MCF 10A (cell line): ENCODE results near the gene CRTAC1. TPM values are rescaled to one million over a fixed set of nuclear protein-coding genes. Genes with fewer than 3 reads are reported as not detected.

Source experiments
- BruUV-seq: library from RNA; stranded (reverse); fragments of 400-500 nt; replicated peaks from 2 replicates; lab custom pipeline; 2021; lab: Mats Ljungman, UMichigan
- CTCF ChIA-PET: fragments of 300-600 bp; sonication (Branson Sonifier 250); formaldehyde crosslinking; extraction: SDS; loops from one replicate; lab custom pipeline; 2021; ENCODE audit warnings: antibody characterized with exemption, inconsistent platforms; lab: Yijun Ruan, JAX
- POLR2A ChIA-PET: fragments of 300-600, 350-650 bp; sonication (Branson Sonifier 250); formaldehyde crosslinking; extraction: SDS; loops from one replicate; lab custom pipeline; 2020; ENCODE audit warnings: antibody characterized with exemption, inconsistent platforms; lab: Yijun Ruan, JAX
- DNase-seq: peaks from one replicate; pipeline ENCODE4 v3.0.0-alpha.2; 2018; ENCODE audit not compliant: unreplicated experiment
- H3K27ac Mint-ChIP-seq: one replicate; pipeline ENCODE4 v1.8.0; 2022; ENCODE audit warnings: mild to moderate bottlenecking, low read depth, mixed read lengths; ENCODE audit not compliant: unreplicated experiment
- H3K27me3 Mint-ChIP-seq: one replicate; pipeline ENCODE4 v1.8.0; 2022; ENCODE audit warnings: mixed read lengths; ENCODE audit not compliant: insufficient read depth, unreplicated experiment
- H3K36me3 Mint-ChIP-seq: one replicate; pipeline ENCODE4 v1.8.0; 2022; ENCODE audit warnings: mild to moderate bottlenecking, moderate library complexity, mixed read lengths; ENCODE audit not compliant: insufficient read depth, unreplicated experiment
- H3K4me1 Mint-ChIP-seq: one replicate; pipeline ENCODE4 v1.8.0; 2022; ENCODE audit warnings: mixed read lengths; ENCODE audit not compliant: insufficient read depth, unreplicated experiment
- H3K4me3 Mint-ChIP-seq: one replicate; pipeline ENCODE4 v1.8.0; 2022; ENCODE audit warnings: mild to moderate bottlenecking, moderate library complexity, mixed read lengths; ENCODE audit not compliant: unreplicated experiment
- H3K9me3 Mint-ChIP-seq: one replicate; pipeline ENCODE4 v1.8.0; 2022; ENCODE audit warnings: mixed read lengths; ENCODE audit not compliant: unreplicated experiment
- CTCF ChIP-seq: fragments of 200-600 bp; IDR thresholded peaks from one replicate; pipeline ENCODE4 v1.8.0; 2022; ENCODE audit warnings: antibody characterized with exemption, mild to moderate bottlenecking; ENCODE audit not compliant: unreplicated experiment
- intact Hi-C: fragments of 100-400 bp; cut with micrococcal nuclease; formaldehyde crosslinking; loops from 2 replicates; pipeline ENCODE4 v1.14.1; 2022
- total RNA-seq: library from RNA; stranded (reverse); gene quantifications from 2 replicates; pipeline ENCODE4 v1.2.3, GENCODE V29; 2022

CRTAC1 gene
- total RNA-seq, 1 experiment from 2014 or later = not detected

- POLR2A ChIA-PET = no interaction called here
- intact Hi-C loops = no loop called here
- no TSS peak for BruUV-seq
- Mint-ChIP-seq H3K9me3 (no peaks in the 10 kb centered on the region), H3K27me3 (no peaks in the 10 kb centered on the region), H3K4me3 (no peak overlapping the region), H3K27ac (no peak overlapping the region), H3K36me3 (no peaks in the 10 kb centered on the region), H3K4me1 (no peaks in the 10 kb centered on the region)
- CTCF ChIA-PET = interaction anchor here (0.7 to 1.0 kb wide), 2 partner anchors 31 to 1788 kb away, joined by 3 to 5 read pairs; no protein-coding TSS in a partner anchor
- no peak for TF ChIP-seq CTCF
- DNase-seq = no peak
Measured at GRCh38 chr10:97823734-97824133, 206.7 kb downstream of the CRTAC1 start.

- peak; percentile 79 for DNase-seq
- CTCF ChIA-PET = interaction anchor here (0.6 to 1.4 kb wide), 6 partner anchors 8 to 47 kb away, joined by 3 to 5 read pairs (median 4); no protein-coding TSS in a partner anchor
- no peak overlapping the region for H3K4me3 Mint-ChIP-seq
- intact Hi-C loops = no loop called here
- H3K9me3 Mint-ChIP-seq = no peaks in the 10 kb centered on the region
- H3K4me1 Mint-ChIP-seq = no peaks in the 10 kb centered on the region
- POLR2A ChIA-PET = interaction anchor here (0.6 to 1.3 kb wide), 2 partner anchors 17 to 190 kb away, joined by 3 read pairs; no protein-coding TSS in a partner anchor
- TF ChIP-seq CTCF = no peak
- H3K27ac Mint-ChIP-seq = no peak overlapping the region
- H3K36me3 Mint-ChIP-seq = no peaks in the 10 kb centered on the region
- no peaks in the 10 kb centered on the region for H3K27me3 Mint-ChIP-seq
- BruUV-seq = no TSS peak
Measured at GRCh38 chr10:97822261-97822687, 208.1 kb downstream of the CRTAC1 start.

- Mint-ChIP-seq H3K27me3 (no peaks in the 10 kb centered on the region), H3K27ac (no peak overlapping the region), H3K36me3 (no peaks in the 10 kb centered on the region), H3K4me3 (no peak overlapping the region), H3K9me3 (no peaks in the 10 kb centered on the region), H3K4me1 (no peaks in the 10 kb centered on the region)
- no peak for TF ChIP-seq CTCF
- ChIA-PET POLR2A (interaction anchor here (0.7 to 1.3 kb wide), 3 partner anchors 9 to 338 kb away, joined by 3 to 4 read pairs (median 3); no protein-coding TSS in a partner anchor), CTCF (interaction anchor here (0.5 to 1.4 kb wide), 6 partner anchors 24 to 267 kb away, joined by 3 to 5 read pairs (median 4); no protein-coding TSS in a partner anchor)
- intact Hi-C loops = no loop called here
- no TSS peak for BruUV-seq
- peak; percentile 39 for DNase-seq
Measured at GRCh38 chr10:97821308-97822038, 208.9 kb downstream of the CRTAC1 start.

GRCh38 chr10:97820096-97820704 is 210.2 kb downstream of the CRTAC1 start:
- POLR2A ChIA-PET = interaction anchor here (0.6 to 0.9 kb wide), 2 partner anchors 8 to 75 kb away, joined by 3 to 4 read pairs; no protein-coding TSS in a partner anchor
- no TSS peak for BruUV-seq
- Mint-ChIP-seq H3K27ac (no peak overlapping the region), H3K4me1 (no peaks in the 10 kb centered on the region), H3K27me3 (no peaks in the 10 kb centered on the region), H3K36me3 (no peaks in the 10 kb centered on the region), H3K4me3 (no peak overlapping the region), H3K9me3 (no peaks in the 10 kb centered on the region)
- CTCF ChIA-PET = interaction anchor here (1.0 to 1.4 kb wide), 2 partner anchors 28 to 48 kb away, joined by 4 to 7 read pairs; no protein-coding TSS in a partner anchor
- no peak for DNase-seq
- TF ChIP-seq CTCF = no peak
- intact Hi-C loops = no loop called here
